ENCODE data around the gene CHI3L1. TPM values are rescaled to one million over a fixed set of nuclear protein-coding genes. Genes with fewer than 3 reads are reported as not detected.

The CHI3L1 gene
- total and polyA plus RNA-seq, 10 of the 15 experiments (the other 5 are each of a cell fraction or from before 2014, with no cell fraction given): 0.10 to 1.7 (median 0.39) TPM

- TF ChIP-seq HDAC2 (IDR thresholded peaks at IDR 0.05) (no peak), CBFB (IDR thresholded peaks at IDR 0.05; ENCODE audit: low read depth) (no peak), POLR2A (IDR thresholded peaks at IDR 0.05; ENCODE audit: low read depth, low read length) (no peak), PML (IDR thresholded peaks at IDR 0.05; ENCODE audit: low read length) (no peak), POLR2AphosphoS5 (IDR thresholded peaks at IDR 0.05; ENCODE audit: low read length) (no peak), CTCF (IDR thresholded peaks at IDR 0.05 in 2 of 3, conservative IDR thresholded peaks at IDR 0.05 in 1 of 3; ENCODE audit: control insufficient read depth in 2 of 3, extremely low read depth in 1 of 3, insufficient read depth in 1 of 3, low read depth in 3 of 3, low read length in 3 of 3) (0 out of 6 replicates have a peak, but pooled peaks of 2 of the 3 experiments have one; percentile 3 to 9), ELK1 (IDR thresholded peaks at IDR 0.05; ENCODE audit: low read depth, low read length) (no peak), NFYB (IDR thresholded peaks at IDR 0.05; ENCODE audit: insufficient read depth, low read depth, low read length) (no peak), FOXK2 (IDR thresholded peaks at IDR 0.05) (no peak), FOXM1 (IDR thresholded peaks at IDR 0.05; ENCODE audit: low read depth, low read length) (no peak), YY1 (IDR thresholded peaks at IDR 0.05; ENCODE audit: low read depth, low read length) (no peak), CHD4 (IDR thresholded peaks at IDR 0.05) (no peak), JUND (IDR thresholded peaks at IDR 0.05; ENCODE audit: low read depth, low read length) (no peak), ZSCAN29 (IDR thresholded peaks at IDR 0.05) (no peak), ZNF217 (IDR thresholded peaks at IDR 0.05) (no peak), MTA2 (IDR thresholded peaks at IDR 0.05; ENCODE audit: low read depth) (peak; percentile 55; the same call in 1 of the 2 replicates), USF2 (IDR thresholded peaks at IDR 0.05; ENCODE audit: borderline replicate concordance, low read depth, low read length) (no peak), IKZF2 (IDR thresholded peaks at IDR 0.05) (peak in 1 of 2 experiments; percentile 60; a peak in 1 of 4 replicates), NFIC (IDR thresholded peaks at IDR 0.05; ENCODE audit: low read depth, low read length) (no peak), SMAD1 (IDR thresholded peaks at IDR 0.05; ENCODE audit: low read depth, partially characterized antibody) (no peak), MEF2B (IDR thresholded peaks at IDR 0.05; ENCODE audit: partially characterized antibody, poor library complexity, severe bottlenecking) (peak; percentile 99), RELA (IDR thresholded peaks at IDR 0.05; ENCODE audit: borderline replicate concordance, partially characterized antibody) (no peak), PAX8 (IDR thresholded peaks at IDR 0.05) (no peak), PAX5 (IDR thresholded peaks at IDR 0.05; ENCODE audit: borderline replicate concordance, low read depth, low read length) (no peak), NR2C2 (IDR thresholded peaks at IDR 0.05; ENCODE audit: borderline replicate concordance, control insufficient read depth, insufficient read length, low read depth) (no peak), WRNIP1 (IDR thresholded peaks at IDR 0.05; ENCODE audit: borderline replicate concordance, low read depth, low read length) (no peak), IRF5 (IDR thresholded peaks at IDR 0.05; ENCODE audit: borderline replicate concordance) (no peak), ATF7 (IDR thresholded peaks at IDR 0.05; ENCODE audit: low read depth) (peak; percentile 36; the same call in 1 of the 2 replicates), HDGF (IDR thresholded peaks at IDR 0.05) (no peak), ZBED1 (IDR thresholded peaks at IDR 0.05; ENCODE audit: borderline replicate concordance) (no peak), SUZ12 (IDR thresholded peaks at IDR 0.05; ENCODE audit: unreplicated experiment) (no peak)
Observed at GRCh38 chr1:203173566-203173965, 12.9 kb downstream of the CHI3L1 start (continued).

Measured in GM12878 (cell line).